Stimulated activated naive CD8-positive, alpha-beta T cell treated with anti-CD3 and anti-CD28 coated beads, Interleukin-15, amount 100 ng/mL, for 72 hours (primary cell): ENCODE results near the gene CACNA1E.

ENCODE experiments used
- ATAC-seq: fragments of 150-1000 bp; cut with Tn5 transposase; 2 replicates; pipeline ENCODE4 v1.10.0; 2021; ENCODE audit warnings: mild to moderate bottlenecking, moderate library complexity
- DNase-seq, 2 donors: peaks; one replicate each; pipeline ENCODE4 v3.0.0; 2021 to 2022
- H3K27ac Mint-ChIP-seq, 2 donors: one replicate each; pipeline ENCODE4 v1.8.0; 2022; ENCODE audit warnings: mild to moderate bottlenecking in 2 of 2, mixed read lengths in 2 of 2, moderate library complexity in 2 of 2
- H3K27me3 Mint-ChIP-seq: one replicate; pipeline ENCODE4 v1.8.0; 2022; ENCODE audit warnings: mixed read lengths
- H3K4me1 Mint-ChIP-seq: one replicate; pipeline ENCODE4 v1.8.0; 2022; ENCODE audit warnings: mild to moderate bottlenecking, mixed read lengths
- H3K4me3 Mint-ChIP-seq, 2 donors: one replicate each; pipeline ENCODE4 v1.8.0; 2022; ENCODE audit warnings: mild to moderate bottlenecking in 2 of 2, mixed read lengths in 2 of 2, moderate library complexity in 1 of 2
- H3K9me3 Mint-ChIP-seq, 2 donors: one replicate each; pipeline ENCODE4 v1.8.0; 2022; ENCODE audit warnings: mixed read lengths in 2 of 2

The CACNA1E gene

DNA sequence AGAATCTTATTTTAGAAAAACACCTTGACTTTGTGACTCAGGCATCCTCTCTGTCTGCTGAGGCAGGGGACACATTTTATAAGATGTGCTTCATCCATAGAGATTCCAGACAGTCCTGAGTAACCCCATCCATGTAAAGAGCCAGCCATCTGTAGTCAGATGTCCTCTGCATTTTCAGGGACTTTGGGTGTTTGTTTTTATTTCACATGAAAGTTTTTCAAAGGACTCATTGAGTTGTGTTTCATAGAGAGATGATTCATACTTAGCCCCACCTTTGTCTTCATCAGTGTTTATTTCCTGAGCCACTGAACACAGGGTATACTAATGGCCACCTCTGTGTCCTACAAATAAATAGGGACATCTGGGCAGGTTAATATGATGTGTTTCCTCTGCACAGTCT, 280.4 kb downstream of the CACNA1E start:
- Mint-ChIP-seq H3K4me1 (no peaks in the 10 kb centered on the region), H3K9me3 (no peaks in the 10 kb centered on the region), H3K27me3 (peaks cover 11% of the 10 kb centered on the region), H3K27ac (no peak overlapping the region), H3K4me3 (no peak overlapping the region)
- ATAC-seq, result no peak
- DNase-seq, result no peak

- Mint-ChIP-seq H3K27me3 (peaks cover 8% of the 10 kb centered on the region), H3K9me3 (no peaks in the 10 kb centered on the region), H3K4me3 (no peak overlapping the region), H3K4me1 (no peaks in the 10 kb centered on the region), H3K27ac (no peak overlapping the region)
- ATAC-seq, result no peak
- DNase-seq, result no peak
These were observed 282.2 kb downstream of the CACNA1E start for GRCh38 chr1:181765451-181766026.

- ATAC-seq, result no peak
- no peaks in the 10 kb centered on the region for H3K9me3 Mint-ChIP-seq
- peaks cover 8% of the 10 kb centered on the region for H3K27me3 Mint-ChIP-seq
- H3K4me1 Mint-ChIP-seq, result no peaks in the 10 kb centered on the region
- no peak for DNase-seq
- H3K4me3 Mint-ChIP-seq, result no peak overlapping the region
- H3K27ac Mint-ChIP-seq, result peak overlapping the region in 1 of 2 donors; percentile 27
These were observed 283.8 kb downstream of the CACNA1E start for GRCh38 chr1:181767001-181767708.

DNA sequence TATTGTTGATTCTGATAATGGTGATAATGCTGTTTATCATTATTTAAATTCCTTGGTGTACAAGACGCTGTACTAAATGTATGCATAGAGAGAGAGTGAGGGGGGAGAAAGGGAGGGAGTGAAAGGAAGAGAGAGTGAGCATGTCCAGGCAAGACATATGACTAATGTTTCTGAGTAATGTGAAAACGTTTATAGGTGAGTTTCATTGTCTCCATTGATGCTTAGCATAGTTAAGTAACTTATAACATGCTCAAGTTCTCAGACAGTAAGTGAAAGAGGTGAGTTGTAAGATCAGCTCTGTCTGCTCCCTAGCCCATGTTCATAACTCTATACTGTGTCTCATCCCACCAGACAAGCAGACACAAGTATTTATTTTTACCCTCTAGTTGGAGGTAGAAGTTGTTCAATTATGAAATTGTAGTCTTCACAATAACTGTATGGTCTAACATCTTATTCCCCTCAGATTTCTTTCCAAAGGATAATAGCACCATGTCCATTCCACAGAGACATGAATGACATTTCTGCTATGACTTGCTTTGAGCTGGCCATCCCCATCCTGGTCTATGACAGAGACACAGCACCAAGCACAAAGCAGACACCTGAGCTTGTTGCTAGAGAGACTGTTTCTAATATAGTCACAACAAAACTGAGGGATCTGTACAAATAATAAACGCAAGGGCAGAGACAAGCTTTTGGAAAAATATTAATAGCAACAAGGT, 285.1 kb downstream of the CACNA1E start:
- Mint-ChIP-seq H3K9me3 (no peaks in the 10 kb centered on the region), H3K27ac (peak overlapping the region; percentile 4 to 35), H3K27me3 (no peaks in the 10 kb centered on the region), H3K4me3 (no peak overlapping the region), H3K4me1 (no peaks in the 10 kb centered on the region)
- ATAC-seq, result peak; percentile 43
- DNase-seq, result no peak

GRCh38 chr1:181768930-181769280, 285.6 kb downstream of the CACNA1E start:
- DNase-seq, result no peak
- H3K9me3 Mint-ChIP-seq, result no peaks in the 10 kb centered on the region
- no peak for ATAC-seq
- H3K27ac Mint-ChIP-seq, result no peak overlapping the region
- H3K4me3 Mint-ChIP-seq, result no peak overlapping the region
- H3K4me1 Mint-ChIP-seq, result no peaks in the 10 kb centered on the region
- H3K27me3 Mint-ChIP-seq, result no peaks in the 10 kb centered on the region

DNA sequence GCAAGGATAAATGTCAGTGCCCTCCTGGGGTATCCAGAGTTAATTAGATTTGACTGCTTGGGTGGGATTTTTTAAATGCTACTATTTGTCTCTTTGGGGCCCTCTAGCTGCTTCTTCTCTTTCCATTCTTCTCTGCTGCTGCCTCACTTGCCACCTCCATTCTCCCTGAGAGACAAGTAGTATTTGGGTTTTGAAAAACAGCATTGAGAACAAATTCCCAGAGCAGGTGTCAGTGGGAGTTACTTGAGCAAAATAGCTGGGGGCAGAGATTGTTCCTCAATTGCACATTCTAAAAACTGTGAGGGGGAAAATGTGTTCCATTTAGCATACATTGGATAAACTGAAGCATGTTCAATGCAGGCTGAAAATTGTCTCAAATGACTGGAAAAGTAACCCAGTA, 286.5 kb downstream of the CACNA1E start:
- Mint-ChIP-seq H3K27ac (peak overlapping the region in 1 of 2 donors; percentile 74), H3K27me3 (no peaks in the 10 kb centered on the region), H3K4me3 (no peak overlapping the region), H3K4me1 (no peaks in the 10 kb centered on the region), H3K9me3 (no peaks in the 10 kb centered on the region)
- DNase-seq (no peak), ATAC-seq (no peak)

DNA sequence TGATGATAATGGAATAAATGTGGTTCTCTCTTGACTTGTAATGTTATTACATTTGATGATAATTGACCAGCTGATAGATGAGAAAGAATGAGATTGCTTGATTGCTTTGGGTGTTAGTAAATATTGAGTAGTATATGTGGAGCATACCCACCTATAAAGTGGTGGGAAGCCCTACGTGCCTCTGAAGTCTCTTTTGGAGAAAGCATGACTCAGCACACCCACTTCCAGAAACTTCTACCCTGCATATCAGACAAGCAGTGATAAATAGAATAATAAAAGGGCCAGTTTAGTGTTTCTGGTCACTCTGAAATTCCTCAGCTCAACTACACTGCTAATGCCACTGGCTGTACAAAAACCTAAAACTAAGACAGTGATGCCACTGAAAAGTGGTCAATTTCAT, 289.4 kb downstream of the CACNA1E start:
- Mint-ChIP-seq H3K27ac (no peak overlapping the region), H3K4me3 (no peak overlapping the region), H3K4me1 (no peaks in the 10 kb centered on the region), H3K27me3 (no peaks in the 10 kb centered on the region), H3K9me3 (no peaks in the 10 kb centered on the region)
- ATAC-seq (no peak), DNase-seq (no peak)

DNA sequence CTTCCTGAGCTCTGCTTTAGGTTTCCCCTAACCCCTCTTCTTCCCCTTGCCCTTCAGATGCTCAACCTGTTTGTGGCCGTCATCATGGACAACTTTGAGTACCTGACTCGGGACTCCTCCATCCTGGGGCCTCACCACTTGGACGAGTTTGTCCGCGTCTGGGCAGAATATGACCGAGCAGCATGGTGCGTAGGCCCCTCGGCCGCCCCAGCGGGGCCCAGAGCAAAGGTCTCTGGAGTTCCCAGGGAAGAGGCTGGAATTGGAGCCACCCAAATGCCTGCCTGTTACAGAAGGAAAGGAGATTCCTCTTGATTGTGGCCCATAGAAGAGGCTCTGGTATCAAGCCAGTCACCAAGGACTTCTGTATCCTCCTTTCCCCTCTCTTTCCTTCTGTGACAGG, 292.7 kb downstream of the CACNA1E start:
- no peak for ATAC-seq
- Mint-ChIP-seq H3K4me1 (no peaks in the 10 kb centered on the region), H3K27ac (peak overlapping the region in 1 of 2 donors; percentile 42)

GRCh38 chr1:181777286-181777685, 294.0 kb downstream of the CACNA1E start:
- no peaks in the 10 kb centered on the region for H3K4me1 Mint-ChIP-seq
- peaks cover 16% of the 10 kb centered on the region for H3K27me3 Mint-ChIP-seq
- H3K4me3 Mint-ChIP-seq, result no peak overlapping the region
- H3K27ac Mint-ChIP-seq, result no peak overlapping the region
- no peaks in the 10 kb centered on the region for H3K9me3 Mint-ChIP-seq
- DNase-seq (no peak), ATAC-seq (no peak)

More for the DNA sequence above, 292.7 kb downstream of the CACNA1E start:
- Mint-ChIP-seq H3K4me3 (no peak overlapping the region), H3K9me3 (no peaks in the 10 kb centered on the region), H3K27me3 (peaks cover 6% of the 10 kb centered on the region)
- no peak for DNase-seq

- Mint-ChIP-seq H3K27ac (no peak overlapping the region), H3K9me3 (no peaks in the 10 kb centered on the region), H3K27me3 (peaks cover 19% of the 10 kb centered on the region), H3K4me3 (no peak overlapping the region), H3K4me1 (no peaks in the 10 kb centered on the region)
- DNase-seq (no peak), ATAC-seq (no peak)
These were observed 294.5 kb downstream of the CACNA1E start for GRCh38 chr1:181777812-181778211.

DNA sequence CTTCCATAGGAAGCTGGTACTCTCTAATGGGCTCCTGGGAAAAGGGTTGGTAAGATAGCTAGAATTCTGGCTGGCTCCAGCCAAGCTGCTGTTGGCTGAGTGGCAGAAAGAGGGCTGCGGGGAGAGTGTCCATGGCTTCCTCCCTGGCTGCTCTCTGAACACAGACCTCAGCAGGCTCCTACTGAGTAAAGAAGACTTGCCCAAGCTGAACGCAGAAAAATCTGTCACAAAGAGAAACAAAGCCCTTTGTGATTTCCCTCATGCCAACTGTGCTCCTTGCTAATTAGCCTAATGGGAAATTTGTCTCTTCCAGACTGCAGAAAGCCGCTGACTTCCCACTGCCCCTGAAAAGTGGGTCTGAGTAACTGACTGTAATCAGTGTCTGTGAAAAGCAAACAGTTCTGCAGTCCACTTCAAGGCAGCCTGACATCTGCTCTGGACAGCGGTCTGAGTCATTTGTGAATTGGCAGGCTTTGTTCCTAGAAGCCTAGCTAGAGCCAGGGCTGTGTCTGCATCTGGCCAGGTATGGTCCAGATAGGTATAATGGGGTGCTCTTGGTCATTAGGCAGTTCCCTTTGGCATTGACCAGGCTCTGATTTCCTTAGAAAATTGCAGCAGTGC, 295.4 kb downstream of the CACNA1E start:
- H3K27me3 Mint-ChIP-seq, result peaks cover 28% of the 10 kb centered on the region
- no peaks in the 10 kb centered on the region for H3K4me1 Mint-ChIP-seq
- DNase-seq (no peak), ATAC-seq (no peak)
- no peaks in the 10 kb centered on the region for H3K9me3 Mint-ChIP-seq
- H3K27ac Mint-ChIP-seq, result no peak overlapping the region
- no peak overlapping the region for H3K4me3 Mint-ChIP-seq

DNA sequence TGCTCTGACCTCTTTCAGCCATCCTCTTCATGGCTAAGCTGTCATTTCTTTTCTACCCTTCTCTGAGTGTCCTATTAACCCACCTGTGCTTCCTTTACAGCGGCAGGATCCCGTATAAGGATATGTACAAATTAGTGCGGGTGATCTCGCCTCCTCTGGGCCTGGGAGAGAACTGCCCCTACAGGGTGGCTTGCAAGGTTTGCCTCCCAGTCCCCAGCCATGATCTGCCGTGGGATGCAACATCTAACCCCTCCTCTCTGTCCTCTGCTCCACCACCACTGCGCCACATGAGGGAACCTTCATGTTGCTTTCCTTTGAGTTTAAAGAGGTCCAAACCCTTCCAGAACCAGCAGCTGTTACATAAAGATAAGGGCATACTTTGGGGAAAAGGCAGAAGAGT, 296.0 kb downstream of the CACNA1E start:
- Mint-ChIP-seq H3K4me3 (no peak overlapping the region), H3K27ac (no peak overlapping the region), H3K27me3 (peaks cover 28% of the 10 kb centered on the region), H3K9me3 (no peaks in the 10 kb centered on the region), H3K4me1 (no peaks in the 10 kb centered on the region)
- no peak for ATAC-seq
- no peak for DNase-seq

- Mint-ChIP-seq H3K27ac (no peak overlapping the region), H3K4me3 (no peak overlapping the region), H3K27me3 (peaks cover 35% of the 10 kb centered on the region), H3K4me1 (no peaks in the 10 kb centered on the region), H3K9me3 (no peaks in the 10 kb centered on the region)
- no peak for ATAC-seq
- no peak for DNase-seq
These were observed 299.9 kb downstream of the CACNA1E start for GRCh38 chr1:181783208-181783607.

- Mint-ChIP-seq H3K27me3 (peaks cover 41% of the 10 kb centered on the region), H3K27ac (no peak overlapping the region), H3K4me1 (no peaks in the 10 kb centered on the region), H3K4me3 (no peak overlapping the region), H3K9me3 (no peaks in the 10 kb centered on the region)
- no peak for DNase-seq
- ATAC-seq, result no peak
These were observed 300.8 kb downstream of the CACNA1E start for GRCh38 chr1:181784039-181784683.

DNA sequence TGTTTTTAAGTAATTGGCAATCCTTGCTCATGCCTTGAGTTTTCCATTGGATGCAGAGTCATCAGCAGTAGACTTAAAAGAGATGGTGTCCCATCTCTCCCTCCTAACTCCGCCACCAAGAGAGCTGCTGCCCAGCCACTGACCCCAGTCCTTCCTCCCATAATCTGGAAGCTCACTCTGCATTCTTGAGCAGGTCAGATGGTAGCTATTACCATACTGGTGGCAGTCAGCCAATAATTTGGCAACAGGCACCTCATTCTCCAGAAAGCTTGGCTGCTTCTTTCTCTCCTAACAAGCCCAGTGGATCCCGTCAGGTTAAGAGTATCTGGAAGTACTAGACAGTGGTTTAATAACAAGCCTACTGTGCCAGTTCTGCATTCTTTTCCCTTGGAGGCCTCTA, 306.1 kb downstream of the CACNA1E start:
- no peak for DNase-seq
- no peaks in the 10 kb centered on the region for H3K9me3 Mint-ChIP-seq
- no peak for ATAC-seq
- no peak overlapping the region for H3K27ac Mint-ChIP-seq
- H3K4me1 Mint-ChIP-seq, result no peaks in the 10 kb centered on the region
- peaks cover 31% of the 10 kb centered on the region for H3K27me3 Mint-ChIP-seq
- H3K4me3 Mint-ChIP-seq, result no peak overlapping the region

DNA sequence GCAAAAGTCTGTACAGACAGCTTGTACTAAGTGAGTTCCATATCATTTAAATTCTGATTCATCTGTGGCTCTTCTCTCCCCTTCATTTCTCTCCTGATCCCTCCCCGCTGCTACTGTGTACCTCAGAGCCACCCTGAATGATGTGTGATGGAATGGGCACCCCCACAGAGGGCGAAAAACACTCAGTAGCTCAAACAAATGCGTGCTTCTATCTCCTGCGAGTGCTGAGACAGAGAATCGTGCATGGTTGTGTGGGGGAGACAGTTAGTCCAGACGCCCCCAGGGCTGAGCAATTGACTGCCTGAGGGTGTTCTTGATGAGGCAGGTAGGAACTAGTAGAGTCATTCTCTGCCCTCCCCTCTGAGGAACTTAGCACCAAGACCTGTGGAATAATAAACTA, 308.4 kb downstream of the CACNA1E start:
- H3K4me1 Mint-ChIP-seq, result no peaks in the 10 kb centered on the region
- H3K27me3 Mint-ChIP-seq, result peaks cover 31% of the 10 kb centered on the region
- no peak overlapping the region for H3K27ac Mint-ChIP-seq
- ATAC-seq, result no peak
- no peak overlapping the region for H3K4me3 Mint-ChIP-seq
- no peaks in the 10 kb centered on the region for H3K9me3 Mint-ChIP-seq
- no peak for DNase-seq
